Keratinocyte (primary cell): ENCODE measurements around the gene UMAD1.

ENCODE experiments used
- CTCF ChIP-seq, 3 experiments: IDR thresholded peaks in 1 of 3; conservative IDR thresholded peaks in 1 of 3; optimal IDR thresholded peaks in 1 of 3; 2 replicates in 2 of 3; 3 replicates in 1 of 3; pipeline versions ENCODE3 to v1.5.1; 2011; ENCODE audit warnings: low read length in 3 of 3, mild to moderate bottlenecking in 3 of 3, moderate library complexity in 2 of 3, control low read depth in 1 of 3, inconsistent platforms in 1 of 3; ENCODE audit not compliant: insufficient read depth in 2 of 3; ENCODE audit errors: extremely low read depth in 1 of 3
- EZH2 ChIP-seq: IDR thresholded peaks from one replicate; pipeline ENCODE4 v1.6.1; 2012; ENCODE audit warnings: inconsistent platforms, mild to moderate bottlenecking, low read length, moderate library complexity

GRCh38 chr7:7919449-7919945, 278.9 kb downstream of the UMAD1 start:
- no peak for TF ChIP-seq CTCF (optimal IDR thresholded peaks at IDR 0.05 in 1 of 3, IDR thresholded peaks at IDR 0.05 in 1 of 3, conservative IDR thresholded peaks at IDR 0.05 in 1 of 3; ENCODE audit: extremely low read depth in 1 of 3, insufficient read depth in 2 of 3, low read length in 3 of 3)
- no peak for TF ChIP-seq EZH2
